ENCODE data around the gene GSTT2B.

DNA sequence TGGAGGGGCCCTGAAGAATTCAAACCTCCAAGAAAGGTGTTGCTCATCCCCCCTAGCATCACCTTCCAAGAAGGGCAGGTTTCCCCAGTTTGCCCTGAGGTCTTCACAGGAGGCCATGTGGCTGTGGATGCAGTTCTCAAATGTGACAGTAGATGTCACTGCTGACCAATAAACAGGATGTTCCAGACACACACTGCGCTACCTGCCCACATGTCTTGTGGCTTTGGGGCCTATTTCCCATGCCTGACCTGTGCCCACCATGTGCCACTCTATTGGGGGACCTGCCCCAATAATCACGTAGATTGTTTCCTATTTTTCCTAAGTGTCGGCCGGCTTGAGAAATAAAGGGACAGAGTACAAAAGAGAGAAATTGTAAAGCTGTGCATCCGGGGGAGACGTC lies 23.4 kb upstream of the GSTT2B start:
- no peak for TF ChIP-seq POLR2A (IDR thresholded peaks at IDR 0.05)
- TF ChIP-seq POLR2AphosphoS5 (IDR thresholded peaks at IDR 0.05): no peak
- TF ChIP-seq, protein P1, sequence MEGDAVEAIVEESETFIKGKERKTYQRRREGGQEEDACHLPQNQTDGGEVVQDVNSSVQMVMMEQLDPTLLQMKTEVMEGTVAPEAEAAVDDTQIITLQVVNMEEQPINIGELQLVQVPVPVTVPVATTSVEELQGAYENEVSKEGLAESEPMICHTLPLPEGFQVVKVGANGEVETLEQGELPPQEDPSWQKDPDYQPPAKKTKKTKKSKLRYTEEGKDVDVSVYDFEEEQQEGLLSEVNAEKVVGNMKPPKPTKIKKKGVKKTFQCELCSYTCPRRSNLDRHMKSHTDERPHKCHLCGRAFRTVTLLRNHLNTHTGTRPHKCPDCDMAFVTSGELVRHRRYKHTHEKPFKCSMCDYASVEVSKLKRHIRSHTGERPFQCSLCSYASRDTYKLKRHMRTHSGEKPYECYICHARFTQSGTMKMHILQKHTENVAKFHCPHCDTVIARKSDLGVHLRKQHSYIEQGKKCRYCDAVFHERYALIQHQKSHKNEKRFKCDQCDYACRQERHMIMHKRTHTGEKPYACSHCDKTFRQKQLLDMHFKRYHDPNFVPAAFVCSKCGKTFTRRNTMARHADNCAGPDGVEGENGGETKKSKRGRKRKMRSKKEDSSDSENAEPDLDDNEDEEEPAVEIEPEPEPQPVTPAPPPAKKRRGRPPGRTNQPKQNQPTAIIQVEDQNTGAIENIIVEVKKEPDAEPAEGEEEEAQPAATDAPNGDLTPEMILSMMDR (IDR thresholded peaks at IDR 0.05): peak in 1 of 3 donors; percentile 37
